SJCRH30 (cell line): ENCODE results near the gene RIT2. TPM values are rescaled to one million over a fixed set of nuclear protein-coding genes. Genes with fewer than 3 reads are reported as not detected.

Source experiments
- DNase-seq, 2 experiments: peaks; one replicate each; pipeline ENCODE4 v3.0.0-alpha.2; 2015 to 2020
- H3K27ac ChIP-seq: fragments of 250-450 bp; sonication (Bioruptor Pico); 2 replicates; pipeline ENCODE4 v1.5.1; 2020; ENCODE audit warnings: mild to moderate bottlenecking, moderate library complexity
- H3K27me3 ChIP-seq: fragments of 250-450 bp; sonication (Bioruptor Pico); 2 replicates; pipeline ENCODE4 v1.5.1; 2020; ENCODE audit warnings: mild to moderate bottlenecking, moderate library complexity
- H3K36me3 ChIP-seq: fragments of 250-450 bp; sonication (Bioruptor Pico); 2 replicates; pipeline ENCODE4 v1.5.1; 2020; ENCODE audit warnings: mild to moderate bottlenecking, moderate library complexity
- H3K4me1 ChIP-seq: fragments of 250-450 bp; sonication (Bioruptor Pico); 2 replicates; pipeline ENCODE4 v1.5.1; 2020; ENCODE audit warnings: mild to moderate bottlenecking, moderate library complexity
- H3K4me3 ChIP-seq: fragments of 250-450 bp; sonication (Bioruptor Pico); 2 replicates; pipeline ENCODE4 v1.5.1; 2020; ENCODE audit warnings: mild to moderate bottlenecking, moderate library complexity
- H3K9me3 ChIP-seq: fragments of 250-450 bp; sonication (Bioruptor Pico); replicated peaks from 2 replicates; pipeline ENCODE4 v1.5.1; 2020; ENCODE audit warnings: mild to moderate bottlenecking, moderate library complexity
- total RNA-seq: library from RNA; depleted of rRNA; stranded (reverse); fragments of >200 nt; shearing (Covaris generic); gene quantifications from 2 replicates; pipeline ENCODE4 v1.2.3, GENCODE V29; 2014

The RIT2 gene
- total RNA-seq, 1 experiment from 2014 or later = not detected

DNA sequence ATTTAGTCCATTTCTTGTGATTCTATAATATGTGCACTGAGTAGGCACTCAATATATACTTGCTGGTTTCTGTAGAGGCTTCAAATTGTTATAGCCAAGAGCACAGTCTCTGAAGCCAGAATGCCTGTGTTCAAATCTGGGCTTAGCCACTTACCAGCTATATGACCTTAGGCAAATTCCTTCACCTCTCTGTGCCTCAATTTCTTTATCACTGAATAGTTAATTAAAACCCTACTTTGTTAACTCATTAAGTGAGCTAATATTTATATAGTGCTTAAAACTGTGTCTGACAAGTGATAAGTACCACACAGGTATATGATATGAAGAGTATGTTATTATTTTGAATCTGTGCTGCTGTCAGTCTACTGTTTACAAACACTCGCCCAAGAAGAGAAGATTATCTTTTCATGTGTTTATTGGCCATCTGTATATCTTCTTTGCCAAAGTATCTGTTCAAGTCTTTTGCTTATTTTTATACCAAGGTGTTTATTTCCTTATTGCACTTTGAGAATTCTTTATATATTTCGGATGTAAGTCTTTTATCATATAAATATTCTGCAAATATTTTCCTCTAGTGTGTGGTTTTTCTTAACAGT is 1.3 kb upstream of the RIT2 start:
- H3K4me1 ChIP-seq = no peaks in the 10 kb centered on the region
- no peaks in the 10 kb centered on the region for H3K9me3 ChIP-seq
- no peak for DNase-seq
- no peak overlapping the region for H3K27ac ChIP-seq
- H3K27me3 ChIP-seq = no peaks in the 10 kb centered on the region
- H3K4me3 ChIP-seq = no peak overlapping the region
- H3K36me3 ChIP-seq = no peaks in the 10 kb centered on the region

DNA sequence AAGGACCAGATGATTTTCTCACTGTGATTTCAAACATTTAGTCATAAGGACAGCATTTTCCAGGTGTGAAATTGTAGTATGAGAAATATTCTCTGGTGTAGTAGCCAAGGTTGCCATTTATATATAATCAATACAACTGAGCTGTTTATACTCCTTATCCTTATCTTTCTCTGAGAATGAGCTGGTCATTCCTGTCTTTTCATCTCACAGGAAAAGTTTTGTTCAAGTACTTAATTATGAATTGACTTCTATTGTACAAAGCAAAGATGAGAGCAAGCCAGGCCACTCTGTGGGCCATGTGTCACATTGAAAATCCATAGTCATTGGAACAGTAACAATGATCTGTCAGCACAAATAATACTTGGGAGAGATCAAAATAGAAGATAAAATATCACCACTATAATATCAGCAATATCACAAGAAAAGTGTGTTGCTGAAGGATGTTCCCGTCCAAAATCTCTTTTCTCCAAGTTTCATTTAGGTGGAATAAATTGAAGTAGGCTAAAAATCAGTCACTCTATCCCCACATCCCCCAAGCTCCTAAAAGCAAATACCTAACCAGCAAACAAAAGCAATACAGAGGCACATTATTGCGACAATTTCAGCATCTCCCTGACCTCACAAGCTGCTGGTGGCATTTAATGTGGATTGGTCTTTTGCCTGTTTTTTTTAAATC is 2.1 kb downstream of the RIT2 start:
- Histone ChIP-seq H3K4me3 (no peak overlapping the region), H3K9me3 (no peaks in the 10 kb centered on the region), H3K4me1 (no peaks in the 10 kb centered on the region), H3K27me3 (no peaks in the 10 kb centered on the region), H3K27ac (no peak overlapping the region), H3K36me3 (no peaks in the 10 kb centered on the region)
- no peak for DNase-seq

DNA sequence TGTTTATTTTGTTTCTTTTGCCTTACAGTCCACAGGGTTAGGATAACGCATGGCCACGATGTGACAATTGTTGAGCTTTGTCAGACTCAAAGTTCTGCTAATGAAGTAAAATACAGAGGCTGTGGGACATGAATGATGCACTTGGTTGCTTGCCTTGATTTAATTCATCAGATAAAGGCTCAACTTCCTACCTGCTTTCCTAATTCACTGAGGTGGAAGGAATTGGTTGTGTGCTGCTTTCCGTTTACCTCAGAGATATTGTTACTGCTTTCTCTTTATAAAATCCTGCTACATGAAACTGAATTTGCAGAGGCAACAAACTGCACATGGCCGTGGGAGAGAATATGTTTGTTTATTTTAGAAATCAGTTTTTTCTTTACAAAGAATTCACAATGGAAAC is 6.6 kb downstream of the RIT2 start:
- Histone ChIP-seq H3K27me3 (no peaks in the 10 kb centered on the region), H3K27ac (no peak overlapping the region), H3K4me3 (no peak overlapping the region), H3K4me1 (no peaks in the 10 kb centered on the region), H3K9me3 (no peaks in the 10 kb centered on the region), H3K36me3 (no peaks in the 10 kb centered on the region)
- DNase-seq = no peak

DNA sequence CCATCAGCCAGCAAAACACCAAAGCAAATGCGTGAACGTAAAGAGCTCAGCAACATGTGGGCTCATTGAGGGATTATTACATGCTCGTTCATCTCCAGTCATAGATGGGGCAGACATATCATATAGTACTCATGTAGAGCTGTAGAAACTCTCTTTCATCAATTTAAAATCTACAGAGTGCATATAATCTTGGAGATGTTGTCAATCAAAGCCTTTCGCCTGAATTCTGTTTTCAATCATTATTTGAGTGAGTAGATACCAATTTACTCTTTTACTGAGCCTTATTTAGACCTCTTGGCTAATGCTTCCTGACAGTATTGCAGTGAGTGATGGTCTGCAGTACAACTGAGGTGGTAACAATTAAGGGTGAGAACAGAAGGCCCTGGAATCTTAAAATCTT is 7.0 kb downstream of the RIT2 start:
- Histone ChIP-seq H3K4me1 (no peaks in the 10 kb centered on the region), H3K36me3 (no peaks in the 10 kb centered on the region), H3K9me3 (no peaks in the 10 kb centered on the region), H3K27ac (no peak overlapping the region), H3K27me3 (no peaks in the 10 kb centered on the region), H3K4me3 (no peak overlapping the region)
- DNase-seq = no peak

DNA sequence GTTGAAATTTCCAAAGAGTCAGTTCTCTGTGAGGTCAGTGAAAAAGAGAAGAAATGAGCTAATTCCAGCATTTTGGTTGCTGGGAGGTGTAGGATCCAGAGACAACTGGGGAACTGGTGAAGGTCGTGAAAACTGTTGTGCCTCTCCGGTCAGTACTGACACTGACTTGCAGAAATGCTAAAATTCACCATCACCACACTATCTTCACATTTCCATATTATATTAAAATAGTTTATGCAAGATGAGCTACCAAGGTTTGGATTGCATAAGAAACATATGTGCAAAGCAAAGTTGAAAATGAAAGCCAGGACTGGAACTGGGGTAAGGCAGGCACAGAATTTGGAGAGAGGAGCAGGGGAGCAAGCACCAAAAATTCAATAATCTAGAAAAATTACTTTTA is 21.8 kb downstream of the RIT2 start:
- no peak overlapping the region for H3K4me3 ChIP-seq
- H3K4me1 ChIP-seq = no peaks in the 10 kb centered on the region
- no peak overlapping the region for H3K27ac ChIP-seq
- H3K9me3 ChIP-seq = no peaks in the 10 kb centered on the region
- no peak for DNase-seq
- no peaks in the 10 kb centered on the region for H3K27me3 ChIP-seq
- H3K36me3 ChIP-seq = no peaks in the 10 kb centered on the region

DNA sequence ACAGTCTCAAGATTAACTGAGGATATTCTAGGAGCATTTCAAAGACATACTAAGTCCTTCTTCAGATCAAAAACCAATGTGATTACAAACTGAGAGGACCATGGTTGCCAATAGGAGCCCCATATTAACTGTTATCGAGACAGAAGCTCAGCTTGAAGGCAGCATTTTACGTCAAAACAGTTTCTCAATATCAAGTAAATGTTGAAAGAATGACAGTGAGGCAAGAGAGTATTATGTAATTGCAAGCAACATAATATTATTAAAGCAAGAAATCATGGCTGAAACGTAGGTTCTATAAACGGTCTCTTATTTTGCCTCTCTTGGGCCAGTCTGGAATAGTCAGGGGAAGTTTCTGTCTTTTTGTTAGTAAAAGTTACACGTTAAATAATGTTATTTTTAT is 22.9 kb downstream of the RIT2 start:
- Histone ChIP-seq H3K4me1 (no peaks in the 10 kb centered on the region), H3K27ac (no peak overlapping the region), H3K27me3 (no peaks in the 10 kb centered on the region), H3K36me3 (no peaks in the 10 kb centered on the region), H3K4me3 (no peak overlapping the region), H3K9me3 (no peaks in the 10 kb centered on the region)
- DNase-seq = no peak

DNA sequence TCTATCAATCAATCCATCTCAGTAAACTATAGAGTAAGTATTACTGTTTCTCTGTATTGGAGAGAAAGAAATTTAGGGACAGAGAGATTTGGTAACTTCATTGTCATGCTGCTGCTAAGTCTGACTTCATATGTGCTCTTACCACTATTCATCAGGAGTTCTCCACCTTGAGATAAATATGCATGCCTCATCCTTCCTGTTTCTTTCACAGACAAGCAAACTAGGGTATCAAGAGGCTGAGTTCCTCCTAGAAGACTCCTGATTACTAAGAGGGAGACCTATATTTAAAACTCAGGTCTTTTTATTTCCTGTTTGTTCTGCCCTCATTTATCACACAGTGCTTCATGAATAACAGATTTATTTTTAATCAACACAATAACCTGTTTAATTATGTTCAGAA is 34.1 kb downstream of the RIT2 start:
- Histone ChIP-seq H3K36me3 (no peaks in the 10 kb centered on the region), H3K4me3 (no peak overlapping the region), H3K27me3 (no peaks in the 10 kb centered on the region), H3K27ac (no peak overlapping the region), H3K4me1 (no peaks in the 10 kb centered on the region), H3K9me3 (no peaks in the 10 kb centered on the region)
- no peak for DNase-seq

DNA sequence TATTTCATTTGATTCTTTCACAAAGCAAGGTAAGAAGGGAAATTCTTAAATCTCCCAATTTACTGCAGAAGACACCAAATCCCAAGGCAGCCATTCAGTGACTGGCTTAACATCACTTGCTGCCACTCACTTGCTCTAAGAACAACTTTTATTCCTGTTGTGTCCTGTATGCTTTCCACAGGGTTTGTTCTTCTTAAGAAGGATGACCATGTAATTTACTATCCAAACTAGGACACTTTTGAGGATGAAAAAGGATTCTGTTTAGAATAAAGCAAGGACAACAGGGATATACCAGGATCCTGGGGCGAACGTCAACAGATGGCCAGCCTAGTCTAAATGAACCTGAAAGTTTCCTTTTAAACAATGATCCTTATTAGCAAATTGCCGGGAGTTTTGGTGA is 34.8 kb downstream of the RIT2 start:
- Histone ChIP-seq H3K36me3 (no peaks in the 10 kb centered on the region), H3K4me3 (no peak overlapping the region), H3K9me3 (no peaks in the 10 kb centered on the region), H3K4me1 (no peaks in the 10 kb centered on the region), H3K27ac (no peak overlapping the region), H3K27me3 (no peaks in the 10 kb centered on the region)
- no peak for DNase-seq

DNA sequence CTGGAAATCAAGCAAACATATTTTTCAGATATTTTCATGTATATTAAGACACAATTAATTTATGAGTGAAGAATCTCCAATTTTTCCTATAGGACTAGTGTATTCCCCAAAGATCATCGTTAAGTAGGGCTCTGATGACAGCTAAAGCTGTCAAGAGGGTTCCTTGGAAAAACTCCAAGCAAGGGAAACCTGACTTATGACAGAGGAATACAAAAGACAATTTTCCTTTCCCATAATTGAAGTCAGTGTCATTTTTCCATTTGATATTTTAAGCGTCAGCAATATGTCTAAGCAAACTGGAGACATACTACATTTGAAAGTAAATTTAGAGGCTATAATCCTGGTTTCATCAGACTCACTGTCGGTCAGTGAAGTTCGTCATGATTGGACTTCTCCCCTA is 36.1 kb downstream of the RIT2 start:
- Histone ChIP-seq H3K4me3 (no peak overlapping the region), H3K27me3 (no peaks in the 10 kb centered on the region), H3K9me3 (no peaks in the 10 kb centered on the region), H3K4me1 (no peaks in the 10 kb centered on the region), H3K36me3 (no peaks in the 10 kb centered on the region), H3K27ac (no peak overlapping the region)
- no peak for DNase-seq

DNA sequence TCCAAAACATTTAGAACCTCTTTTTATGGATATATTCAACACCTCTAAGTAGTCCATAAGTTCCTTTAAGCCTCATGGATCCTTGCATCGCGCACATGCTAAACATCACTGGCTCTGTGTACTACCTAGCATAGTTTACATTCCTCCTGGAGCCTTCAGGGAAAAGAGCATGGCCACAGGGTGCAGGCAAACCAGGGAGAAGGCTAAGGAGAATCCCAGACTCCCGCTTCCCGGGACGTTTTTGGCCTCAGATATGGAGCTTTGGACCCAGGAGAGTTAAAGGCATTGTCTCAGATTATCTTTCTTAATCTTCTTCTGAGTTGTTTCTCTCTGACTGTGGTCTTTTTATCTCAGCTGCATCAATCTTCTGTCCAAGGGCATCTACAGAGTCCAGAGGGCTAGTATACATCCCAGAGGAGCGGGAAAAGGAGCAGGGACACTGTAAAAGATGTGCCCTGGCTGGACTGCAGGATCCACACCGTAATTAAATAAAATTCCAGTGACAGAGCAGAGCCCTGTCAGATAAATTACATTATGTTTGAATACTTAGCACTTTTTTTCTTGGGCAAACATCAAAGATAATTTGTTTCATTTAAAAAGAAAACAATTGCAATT is 36.9 kb downstream of the RIT2 start:
- no peaks in the 10 kb centered on the region for H3K4me1 ChIP-seq
- no peak overlapping the region for H3K4me3 ChIP-seq
- no peaks in the 10 kb centered on the region for H3K9me3 ChIP-seq
- no peaks in the 10 kb centered on the region for H3K36me3 ChIP-seq
- no peak overlapping the region for H3K27ac ChIP-seq
- no peak for DNase-seq
- no peaks in the 10 kb centered on the region for H3K27me3 ChIP-seq

DNA sequence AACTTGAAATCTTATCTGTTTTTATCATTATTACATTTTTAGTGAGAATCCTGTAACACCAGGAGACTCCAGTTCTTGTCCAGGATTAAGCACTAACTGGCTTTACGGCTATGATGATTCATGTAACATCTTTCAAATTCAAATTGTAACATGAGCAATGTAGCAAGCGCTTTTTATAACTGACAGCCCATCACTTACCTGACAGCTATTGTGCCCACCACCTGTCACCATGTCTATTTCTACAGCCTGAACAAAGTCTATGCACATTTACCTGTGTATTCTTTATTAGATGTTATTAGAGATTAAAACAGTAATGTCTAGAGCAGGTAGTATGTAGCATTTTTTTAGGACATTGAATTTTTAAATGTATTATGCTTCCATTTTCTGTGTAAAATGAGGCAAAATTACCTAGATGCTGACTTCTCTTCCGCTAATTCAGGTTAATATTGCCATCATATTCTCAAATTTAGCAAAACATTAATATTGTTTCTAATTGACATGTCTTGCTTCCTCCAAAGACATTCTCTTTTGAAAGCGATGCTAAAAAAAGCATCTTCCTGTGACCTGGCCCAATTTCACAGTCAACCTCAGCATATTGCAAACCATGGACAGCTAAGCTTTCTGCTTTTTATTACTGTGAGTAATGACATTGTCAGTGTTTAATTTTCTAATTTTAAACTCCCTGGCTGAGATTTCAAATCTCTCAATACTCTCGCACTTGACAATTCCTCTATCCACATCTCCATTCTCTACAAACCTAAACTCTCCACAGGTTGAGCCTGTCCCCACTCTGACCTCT is 37.8 kb downstream of the RIT2 start:
- H3K4me3 ChIP-seq = no peak overlapping the region
- H3K27me3 ChIP-seq = no peaks in the 10 kb centered on the region
- no peak for DNase-seq
- H3K4me1 ChIP-seq = no peaks in the 10 kb centered on the region
- H3K9me3 ChIP-seq = no peaks in the 10 kb centered on the region
- no peak overlapping the region for H3K27ac ChIP-seq
- no peaks in the 10 kb centered on the region for H3K36me3 ChIP-seq

DNA sequence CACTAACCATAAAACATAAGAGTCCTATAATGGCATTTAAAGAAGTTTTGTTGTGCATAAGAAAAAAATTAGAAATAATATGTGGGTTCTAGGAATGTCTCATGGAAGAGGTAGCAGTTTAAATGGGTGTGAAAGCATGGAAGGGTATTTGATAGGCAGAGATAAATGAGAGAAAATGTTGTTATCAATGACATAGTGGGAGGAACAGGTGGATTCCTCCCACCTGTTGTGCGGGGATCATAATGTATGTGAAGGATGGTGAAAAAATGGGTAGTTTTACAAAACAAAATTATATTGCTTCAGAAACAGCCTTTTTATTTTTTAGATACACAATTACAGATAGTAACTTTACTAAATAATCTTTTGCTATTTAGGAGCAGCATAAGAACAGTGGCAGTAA is 41.7 kb downstream of the RIT2 start:
- Histone ChIP-seq H3K27me3 (no peaks in the 10 kb centered on the region), H3K36me3 (no peaks in the 10 kb centered on the region), H3K4me1 (no peaks in the 10 kb centered on the region), H3K4me3 (no peak overlapping the region), H3K9me3 (no peaks in the 10 kb centered on the region), H3K27ac (no peak overlapping the region)
- DNase-seq = no peak

DNA sequence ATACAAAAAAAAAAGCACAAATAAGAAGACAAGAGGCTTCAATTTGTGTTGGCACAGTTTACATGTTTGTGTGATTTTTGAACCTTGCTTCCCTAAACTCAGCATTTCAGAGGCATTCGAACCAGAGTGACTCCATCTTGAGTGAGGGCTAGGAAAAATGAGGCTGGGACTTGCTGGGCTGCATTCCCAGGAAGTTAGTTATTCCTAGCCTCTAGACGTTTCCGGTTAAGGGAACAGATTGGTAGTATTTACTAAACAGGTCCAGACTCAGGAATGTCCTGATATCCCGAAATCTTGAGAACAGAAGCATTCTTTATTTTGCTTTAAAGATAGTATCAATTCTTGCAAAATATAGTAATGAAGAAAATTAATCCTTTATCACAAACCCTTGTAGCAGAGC is 46.7 kb downstream of the RIT2 start:
- DNase-seq = no peak
- no peaks in the 10 kb centered on the region for H3K27me3 ChIP-seq
- H3K36me3 ChIP-seq = no peaks in the 10 kb centered on the region
- no peak overlapping the region for H3K27ac ChIP-seq
- H3K4me1 ChIP-seq = no peaks in the 10 kb centered on the region
- no peak overlapping the region for H3K4me3 ChIP-seq
- H3K9me3 ChIP-seq = no peaks in the 10 kb centered on the region

DNA sequence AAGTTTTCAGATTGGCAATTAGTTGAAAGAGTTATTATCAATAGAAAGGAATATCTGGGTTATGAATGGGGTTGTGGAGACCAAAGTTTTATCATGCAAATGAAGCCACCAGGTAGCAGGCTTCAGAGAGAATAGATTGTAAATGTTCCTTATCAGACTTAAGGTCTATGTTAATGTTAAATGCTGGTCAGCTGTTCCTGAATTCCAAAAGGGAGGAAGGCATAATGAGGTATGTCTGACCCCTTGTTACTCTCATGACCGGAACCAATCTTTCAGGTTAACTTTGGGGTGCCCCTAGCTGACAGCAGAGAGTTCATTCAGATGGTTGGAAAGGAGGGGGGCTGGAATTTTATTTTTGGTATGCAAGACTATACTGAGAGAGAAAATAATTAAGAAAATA is 47.9 kb downstream of the RIT2 start:
- Histone ChIP-seq H3K27ac (no peak overlapping the region), H3K36me3 (no peaks in the 10 kb centered on the region), H3K4me3 (no peak overlapping the region), H3K4me1 (no peaks in the 10 kb centered on the region), H3K9me3 (no peaks in the 10 kb centered on the region), H3K27me3 (no peaks in the 10 kb centered on the region)
- no peak for DNase-seq

DNA sequence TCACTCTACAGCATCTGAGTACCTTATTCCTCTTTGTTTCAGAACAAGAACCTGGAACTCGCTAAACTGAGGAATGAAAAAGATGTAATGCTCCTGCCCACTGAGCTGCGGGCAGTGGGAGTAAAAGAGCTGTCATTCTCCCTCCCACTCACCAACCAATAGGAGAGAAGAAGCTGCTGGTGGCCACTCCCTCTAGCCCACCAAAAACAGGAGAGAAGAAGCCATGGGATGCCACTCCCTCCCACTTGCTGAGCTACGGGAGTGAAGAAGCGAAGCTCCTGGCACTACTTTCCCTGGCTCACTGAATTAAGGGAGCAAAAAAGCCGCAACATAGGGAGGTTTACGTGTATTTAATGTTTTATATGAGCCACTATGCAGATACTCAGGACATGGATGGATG is 53.7 kb downstream of the RIT2 start:
- no peaks in the 10 kb centered on the region for H3K4me1 ChIP-seq
- H3K27ac ChIP-seq = no peak overlapping the region
- H3K36me3 ChIP-seq = no peaks in the 10 kb centered on the region
- H3K4me3 ChIP-seq = no peak overlapping the region
- H3K27me3 ChIP-seq = no peaks in the 10 kb centered on the region
- H3K9me3 ChIP-seq = no peaks in the 10 kb centered on the region
- DNase-seq = no peak
